HEK293T (cell line): ENCODE data around the gene ARHGAP12.

Source experiments
- CTCF ChIA-PET: fragments of 350-600 bp; formaldehyde crosslinking; extraction: SDS; loops from one replicate; lab custom pipeline; 2021; ENCODE audit warnings: antibody characterized with exemption, inconsistent platforms; lab: Yijun Ruan, JAX
- POLR2A ChIA-PET: fragments of 350-600 bp; formaldehyde crosslinking; extraction: SDS; loops from one replicate; lab custom pipeline; 2020; ENCODE audit warnings: antibody characterized with exemption, inconsistent platforms; lab: Yijun Ruan, JAX
- DNase-seq: peaks from one replicate; pipeline ENCODE4 v3.0.0; 2012; ENCODE audit warnings: mixed read lengths; ENCODE audit errors: extremely low spot score
- ARNT ChIP-seq: fragments of 450-650 bp; IDR thresholded peaks from 2 replicates; pipeline ENCODE4 v1.6.1; 2017; ENCODE audit warnings: mild to moderate bottlenecking
- BHLHE40 ChIP-seq: fragments of 450-650 bp; IDR thresholded peaks from 2 replicates; pipeline ENCODE4 v1.6.1; 2016; ENCODE audit warnings: mild to moderate bottlenecking, moderate library complexity, borderline replicate concordance
- CTBP1 ChIP-seq: fragments of 450-650 bp; IDR thresholded peaks from 2 replicates; pipeline ENCODE4 v1.6.1; 2016; ENCODE audit warnings: borderline replicate concordance
- ELF4 ChIP-seq: fragments of 450-650 bp; IDR thresholded peaks from 2 replicates; pipeline ENCODE4 v1.6.1; 2017; ENCODE audit warnings: antibody characterized with exemption
- FOXA1 ChIP-seq: fragments of 450-650 bp; IDR thresholded peaks from 2 replicates; pipeline ENCODE4 v1.6.1; 2016; ENCODE audit warnings: mild to moderate bottlenecking
- FOXK2 ChIP-seq: fragments of 450-650 bp; IDR thresholded peaks from 2 replicates; pipeline ENCODE4 v1.6.1; 2016; ENCODE audit warnings: mild to moderate bottlenecking
- FOXM1 ChIP-seq: fragments of 450-650 bp; IDR thresholded peaks from 2 replicates; pipeline ENCODE4 v1.6.1; 2017; ENCODE audit warnings: mild to moderate bottlenecking, borderline replicate concordance
- HDGF ChIP-seq: fragments of 450-650 bp; IDR thresholded peaks from 2 replicates; pipeline ENCODE4 v1.6.1; 2017; ENCODE audit warnings: antibody characterized with exemption, borderline replicate concordance
- L3MBTL2 ChIP-seq: fragments of 450-650 bp; conservative IDR thresholded peaks from 2 replicates; pipeline ENCODE4 v1.6.1; 2016; ENCODE audit warnings: mild to moderate bottlenecking
- LEF1 ChIP-seq: fragments of 450-650 bp; IDR thresholded peaks from 2 replicates; pipeline ENCODE4 v1.6.1; 2017; ENCODE audit warnings: mild to moderate bottlenecking, borderline replicate concordance
- NFRKB ChIP-seq: fragments of 450-650 bp; IDR thresholded peaks from 2 replicates; pipeline ENCODE4 v1.6.1; 2016; ENCODE audit warnings: mild to moderate bottlenecking, moderate library complexity
- PKNOX1 ChIP-seq: fragments of 450-650 bp; IDR thresholded peaks from 2 replicates; pipeline ENCODE4 v1.6.1; 2016
- SP1 ChIP-seq: fragments of 450-650 bp; IDR thresholded peaks from 2 replicates; pipeline ENCODE4 v1.6.1; 2017
- SUZ12 ChIP-seq: fragments of 450-650 bp; IDR thresholded peaks from 2 replicates; pipeline ENCODE4 v1.6.1; 2016; ENCODE audit warnings: mild to moderate bottlenecking
- TARDBP ChIP-seq: fragments of 450-650 bp; IDR thresholded peaks from 2 replicates; pipeline ENCODE4 v1.6.1; 2016
- ZNF384 ChIP-seq: fragments of 450-650 bp; IDR thresholded peaks from 2 replicates; pipeline ENCODE4 v1.6.1; 2016

The ARHGAP12 gene

DNA sequence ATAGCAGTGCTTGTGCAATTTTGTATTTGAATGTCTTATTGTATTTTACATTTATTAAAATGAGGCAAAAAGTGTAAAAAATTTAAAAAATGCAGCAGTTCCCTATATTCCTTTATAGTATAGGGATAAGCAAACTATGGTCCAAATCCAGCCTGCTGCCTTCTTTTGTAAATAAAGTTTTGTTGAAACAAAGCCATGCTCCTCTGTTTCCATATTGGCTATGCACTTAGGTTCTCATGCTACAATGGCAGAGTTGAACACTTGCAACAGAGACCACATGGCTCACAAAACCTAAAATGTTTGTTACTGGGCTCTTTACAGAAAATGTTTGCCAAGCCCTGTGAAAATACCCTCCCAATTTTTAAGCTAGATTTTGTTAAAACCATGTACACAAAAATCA is 50.1 kb downstream of the ARHGAP12 start:
- POLR2A ChIA-PET, result no interaction called here
- no peak for TF ChIP-seq BHLHE40
- TF ChIP-seq FOXA1, result no peak
- no peak for TF ChIP-seq FOXM1
- TF ChIP-seq SP1, result no peak
- TF ChIP-seq L3MBTL2, result no peak
- no peak for TF ChIP-seq PKNOX1
- TF ChIP-seq LEF1, result no peak
- TF ChIP-seq ELF4, result no peak
- TF ChIP-seq SUZ12, result no peak
- TF ChIP-seq CTBP1, result no peak
- no peak for TF ChIP-seq FOXK2
- no peak for TF ChIP-seq HDGF
- TF ChIP-seq TARDBP, result no peak
- no peak for TF ChIP-seq NFRKB
- TF ChIP-seq ZNF384, result no peak
- no peak for DNase-seq
- CTCF ChIA-PET, result no interaction called here

- no peak for TF ChIP-seq FOXA1
- TF ChIP-seq ARNT, result no peak
- TF ChIP-seq FOXM1, result no peak
- TF ChIP-seq HDGF, result no peak
- TF ChIP-seq ELF4, result no peak
- TF ChIP-seq BHLHE40, result no peak
- TF ChIP-seq PKNOX1, result no peak
- TF ChIP-seq L3MBTL2, result no peak
- TF ChIP-seq FOXK2, result no peak
- TF ChIP-seq ZNF384, result no peak
- TF ChIP-seq CTBP1, result no peak
- no peak for TF ChIP-seq TARDBP
- no peak for TF ChIP-seq LEF1
- TF ChIP-seq NFRKB, result no peak
- TF ChIP-seq SP1, result no peak
- no peak for TF ChIP-seq SUZ12
- POLR2A ChIA-PET, result interaction anchor here (0.6 kb wide), 1 partner anchor 36 kb away, joined by 3 read pairs; no protein-coding TSS in a partner anchor
- DNase-seq, result no peak
- CTCF ChIA-PET, result interaction anchor here (0.7 kb wide), 1 partner anchor 14 kb away, joined by 4 read pairs; no protein-coding TSS in a partner anchor
Measured at GRCh38 chr10:31876652-31877352, 51.8 kb downstream of the ARHGAP12 start.

GRCh38 chr10:31875608-31876007 is 53.0 kb downstream of the ARHGAP12 start:
- TF ChIP-seq CTBP1 (no peak), TARDBP (no peak), HDGF (no peak), ZNF384 (no peak)
- no peak for DNase-seq
- ChIA-PET POLR2A (no interaction called here), CTCF (no interaction called here)

- no peak for TF ChIP-seq ELF4
- TF ChIP-seq ARNT, result no peak
- TF ChIP-seq FOXK2, result no peak
- TF ChIP-seq ZNF384, result no peak
- TF ChIP-seq LEF1, result no peak
- no peak for DNase-seq
- ChIA-PET POLR2A (no interaction called here), CTCF (no interaction called here)
Measured at GRCh38 chr10:31873724-31874123, 54.9 kb downstream of the ARHGAP12 start.

DNA sequence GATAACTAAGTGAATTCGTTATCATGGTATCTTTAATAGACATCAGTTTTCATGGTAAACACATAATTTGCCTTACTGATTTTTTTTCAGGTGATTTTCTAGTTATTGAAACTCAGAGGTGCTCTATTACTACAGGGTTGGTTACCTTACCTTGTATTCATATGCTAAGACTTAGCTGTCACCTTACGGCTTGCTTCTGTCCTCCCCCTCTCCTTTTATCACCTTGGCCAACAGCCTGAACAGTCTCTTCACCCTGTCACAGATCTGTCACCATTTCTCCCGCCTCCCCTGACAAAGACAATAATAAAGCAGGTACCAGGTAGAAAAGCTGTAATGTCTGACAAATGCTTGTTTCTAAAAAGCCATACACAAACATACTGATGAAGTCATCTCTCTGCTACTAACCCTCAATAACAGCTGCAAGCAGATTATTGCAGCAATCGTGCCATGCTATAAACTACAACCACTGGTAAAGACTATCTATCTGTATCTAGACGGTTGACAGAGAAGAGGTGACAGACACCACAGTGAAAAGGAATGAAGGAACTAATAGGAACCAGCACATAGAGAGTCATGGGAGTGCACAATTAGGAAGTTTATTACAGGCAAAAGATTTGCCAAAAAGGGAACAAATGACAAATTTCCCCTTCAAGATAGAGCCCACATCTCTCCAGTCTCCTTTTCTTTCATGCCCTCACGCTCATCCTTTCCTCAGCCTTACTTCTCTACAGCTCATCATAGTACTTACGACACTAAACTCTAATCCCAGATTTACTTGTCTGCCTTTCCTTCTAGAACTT is 57.2 kb downstream of the ARHGAP12 start:
- ChIA-PET CTCF (no interaction called here), POLR2A (no interaction called here)
- TF ChIP-seq ELF4, result no peak
- no peak for TF ChIP-seq NFRKB
- TF ChIP-seq FOXM1, result no peak
- no peak for DNase-seq

DNA sequence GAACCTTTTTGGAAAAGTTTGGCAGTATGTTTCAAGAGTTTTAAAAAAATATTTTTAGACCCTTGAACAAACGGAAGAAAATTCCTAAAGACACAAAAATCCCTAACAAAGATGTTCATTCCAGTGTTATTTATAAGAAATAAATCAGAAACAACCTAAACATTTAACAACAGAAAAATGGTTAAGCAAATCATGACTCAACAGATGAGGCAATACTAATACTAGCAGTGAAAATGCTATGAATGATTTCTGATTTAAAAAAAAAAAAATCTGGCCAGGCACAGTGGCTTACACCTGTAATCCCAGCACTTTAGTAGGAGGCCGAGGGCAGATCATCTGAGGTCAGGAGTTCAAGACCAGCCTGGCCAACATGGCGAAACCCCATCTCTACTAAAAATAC is 61.0 kb downstream of the ARHGAP12 start:
- POLR2A ChIA-PET, result no interaction called here
- CTCF ChIA-PET, result no interaction called here
- no peak for TF ChIP-seq FOXA1
- DNase-seq, result no peak

- POLR2A ChIA-PET, result no interaction called here
- TF ChIP-seq ARNT, result no peak
- TF ChIP-seq SUZ12, result no peak
- TF ChIP-seq SP1, result no peak
- no peak for TF ChIP-seq FOXA1
- TF ChIP-seq ELF4, result no peak
- TF ChIP-seq CTBP1, result no peak
- DNase-seq, result no peak
- CTCF ChIA-PET, result interaction anchor here (0.6 to 0.7 kb wide), 3 partner anchors 20 to 138 kb away, joined by 3 to 10 read pairs (median 3); no protein-coding TSS in a partner anchor
Measured at GRCh38 chr10:31866118-31866670, 62.4 kb downstream of the ARHGAP12 start.
